T-helper 2 cell treated with Interferon-gamma antibody and Interleukin-4, amounts not matched to agents 5 μg/mL and 100 μg/mL, for 36 hours (primary cell): ENCODE measurements around the gene DHRS9.
A peak's percentile ranks its signal among the peaks of the same experiment; 100 is the strongest.

Experiments
- DNase-seq: peaks from one replicate; pipeline ENCODE4 v3.0.0; 2021; ENCODE audit warnings: low spot score
- H3K27ac Mint-ChIP-seq: one replicate; pipeline ENCODE4 v1.8.0; 2021; ENCODE audit warnings: mild to moderate bottlenecking, mixed read lengths
- H3K27me3 Mint-ChIP-seq: one replicate; pipeline ENCODE4 v1.8.0; 2021; ENCODE audit warnings: low read depth, mixed read lengths
- H3K36me3 Mint-ChIP-seq: one replicate; pipeline ENCODE4 v1.8.0; 2021; ENCODE audit warnings: low read depth, mixed read lengths
- H3K4me1 Mint-ChIP-seq: one replicate; pipeline ENCODE4 v1.8.0; 2021; ENCODE audit warnings: low read depth, mixed read lengths
- H3K4me3 Mint-ChIP-seq: one replicate; pipeline ENCODE4 v1.8.0; 2022; ENCODE audit warnings: mild to moderate bottlenecking, moderate library complexity, mixed read lengths
- H3K9me3 Mint-ChIP-seq: one replicate; pipeline ENCODE4 v1.8.0; 2021; ENCODE audit warnings: mixed read lengths

DHRS9 gene

GRCh38 chr2:169093535-169093934, 24.2 kb downstream of the DHRS9 start:
- H3K4me3 Mint-ChIP-seq = no peak overlapping the region
- H3K27me3 Mint-ChIP-seq = no peaks in the 10 kb centered on the region
- H3K4me1 Mint-ChIP-seq = peaks cover 19% of the 10 kb centered on the region
- DNase-seq = no peak
- peaks cover 3% of the 10 kb centered on the region for H3K36me3 Mint-ChIP-seq
- H3K27ac Mint-ChIP-seq = no peak overlapping the region
- H3K9me3 Mint-ChIP-seq = no peaks in the 10 kb centered on the region

- H3K4me1 Mint-ChIP-seq = peaks cover 19% of the 10 kb centered on the region
- no peak overlapping the region for H3K27ac Mint-ChIP-seq
- no peak overlapping the region for H3K4me3 Mint-ChIP-seq
- no peaks in the 10 kb centered on the region for H3K27me3 Mint-ChIP-seq
- peaks cover 3% of the 10 kb centered on the region for H3K36me3 Mint-ChIP-seq
- no peaks in the 10 kb centered on the region for H3K9me3 Mint-ChIP-seq
- no peak for DNase-seq
Observed at GRCh38 chr2:169094676-169095075, 25.3 kb downstream of the DHRS9 start.

- Mint-ChIP-seq H3K27ac (peak overlapping the region; percentile 15), H3K4me3 (peak overlapping the region; percentile 52), H3K9me3 (no peaks in the 10 kb centered on the region), H3K4me1 (peaks cover 19% of the 10 kb centered on the region), H3K27me3 (no peaks in the 10 kb centered on the region), H3K36me3 (peaks cover 3% of the 10 kb centered on the region)
- peak; percentile 46 for DNase-seq
Observed at GRCh38 chr2:169095621-169096105, 26.3 kb downstream of the DHRS9 start.

- Mint-ChIP-seq H3K9me3 (peaks cover 3% of the 10 kb centered on the region), H3K36me3 (no peaks in the 10 kb centered on the region), H3K4me1 (peaks cover 48% of the 10 kb centered on the region), H3K27me3 (no peaks in the 10 kb centered on the region), H3K27ac (no peak overlapping the region), H3K4me3 (no peak overlapping the region)
- no peak for DNase-seq
Observed at GRCh38 chr2:169104848-169105247, 35.5 kb downstream of the DHRS9 start.

GRCh38 chr2:169105476-169105875, 36.1 kb downstream of the DHRS9 start:
- peaks cover 51% of the 10 kb centered on the region for H3K4me1 Mint-ChIP-seq
- no peaks in the 10 kb centered on the region for H3K36me3 Mint-ChIP-seq
- H3K27ac Mint-ChIP-seq = peak overlapping the region; percentile 67
- peaks cover 3% of the 10 kb centered on the region for H3K9me3 Mint-ChIP-seq
- H3K27me3 Mint-ChIP-seq = no peaks in the 10 kb centered on the region
- no peak for DNase-seq
- H3K4me3 Mint-ChIP-seq = peak overlapping the region; percentile 25

- H3K9me3 Mint-ChIP-seq = peaks cover 3% of the 10 kb centered on the region
- no peak for DNase-seq
- H3K4me3 Mint-ChIP-seq = peak overlapping the region; percentile 13
- H3K36me3 Mint-ChIP-seq = no peaks in the 10 kb centered on the region
- H3K27ac Mint-ChIP-seq = no peak overlapping the region
- H3K4me1 Mint-ChIP-seq = peaks cover 51% of the 10 kb centered on the region
- H3K27me3 Mint-ChIP-seq = no peaks in the 10 kb centered on the region
Observed at GRCh38 chr2:169106134-169106533, 36.8 kb downstream of the DHRS9 start.

GRCh38 chr2:169106563-169107545, 37.5 kb downstream of the DHRS9 start:
- Mint-ChIP-seq H3K27ac (peak overlapping the region; percentile 66), H3K36me3 (no peaks in the 10 kb centered on the region), H3K4me1 (peaks cover 51% of the 10 kb centered on the region), H3K27me3 (no peaks in the 10 kb centered on the region), H3K9me3 (peaks cover 3% of the 10 kb centered on the region), H3K4me3 (peak overlapping the region; percentile 37)
- no peak for DNase-seq

GRCh38 chr2:169107645-169108044, 38.3 kb downstream of the DHRS9 start:
- H3K9me3 Mint-ChIP-seq = peaks cover 3% of the 10 kb centered on the region
- peak overlapping the region; percentile 78 for H3K27ac Mint-ChIP-seq
- H3K36me3 Mint-ChIP-seq = no peaks in the 10 kb centered on the region
- DNase-seq = peak; percentile 27
- H3K4me3 Mint-ChIP-seq = peak overlapping the region; percentile 28
- no peaks in the 10 kb centered on the region for H3K27me3 Mint-ChIP-seq
- H3K4me1 Mint-ChIP-seq = peaks cover 51% of the 10 kb centered on the region

GRCh38 chr2:169108099-169108884, 38.9 kb downstream of the DHRS9 start:
- H3K36me3 Mint-ChIP-seq = no peaks in the 10 kb centered on the region
- peak overlapping the region; percentile 28 for H3K4me3 Mint-ChIP-seq
- H3K27me3 Mint-ChIP-seq = no peaks in the 10 kb centered on the region
- peaks cover 3% of the 10 kb centered on the region for H3K9me3 Mint-ChIP-seq
- H3K4me1 Mint-ChIP-seq = peaks cover 49% of the 10 kb centered on the region
- peak overlapping the region; percentile 78 for H3K27ac Mint-ChIP-seq
- no peak for DNase-seq

GRCh38 chr2:169109502-169110409, 40.4 kb downstream of the DHRS9 start:
- H3K9me3 Mint-ChIP-seq = no peaks in the 10 kb centered on the region
- no peak overlapping the region for H3K4me3 Mint-ChIP-seq
- peaks cover 2% of the 10 kb centered on the region for H3K27me3 Mint-ChIP-seq
- peaks cover 43% of the 10 kb centered on the region for H3K4me1 Mint-ChIP-seq
- H3K36me3 Mint-ChIP-seq = no peaks in the 10 kb centered on the region
- DNase-seq = peak; percentile 65
- no peak overlapping the region for H3K27ac Mint-ChIP-seq

GRCh38 chr2:169110419-169110818, 41.1 kb downstream of the DHRS9 start:
- Mint-ChIP-seq H3K4me3 (no peak overlapping the region), H3K4me1 (peaks cover 38% of the 10 kb centered on the region), H3K9me3 (no peaks in the 10 kb centered on the region), H3K36me3 (no peaks in the 10 kb centered on the region), H3K27me3 (peaks cover 2% of the 10 kb centered on the region), H3K27ac (no peak overlapping the region)
- DNase-seq = no peak

- DNase-seq = no peak
- H3K4me3 Mint-ChIP-seq = no peak overlapping the region
Observed at GRCh38 chr2:169110916-169111315, 41.6 kb downstream of the DHRS9 start.

GRCh38 chr2:169112841-169113240, 43.5 kb downstream of the DHRS9 start:
- no peaks in the 10 kb centered on the region for H3K9me3 Mint-ChIP-seq
- peaks cover 8% of the 10 kb centered on the region for H3K27me3 Mint-ChIP-seq
- H3K36me3 Mint-ChIP-seq = no peaks in the 10 kb centered on the region
- H3K27ac Mint-ChIP-seq = no peak overlapping the region
- H3K4me3 Mint-ChIP-seq = no peak overlapping the region
- H3K4me1 Mint-ChIP-seq = peaks cover 18% of the 10 kb centered on the region
- no peak for DNase-seq

More at GRCh38 chr2:169110916-169111315, 41.6 kb downstream of the DHRS9 start:
- Mint-ChIP-seq H3K27ac (no peak overlapping the region), H3K36me3 (no peaks in the 10 kb centered on the region), H3K27me3 (peaks cover 2% of the 10 kb centered on the region), H3K9me3 (no peaks in the 10 kb centered on the region), H3K4me1 (peaks cover 33% of the 10 kb centered on the region)
